GM12892 (cell line): Measurements from ENCODE around the gene DLL3.
"Not testable (repeated sequence)": the region's sequence is repeated elsewhere in the genome, so short reads cannot be mapped to it uniquely, and the experiment has no call there.

Source experiments
- DNase-seq: peaks from one replicate; pipeline ENCODE4 v3.0.0; 2011; ENCODE audit not compliant: insufficient read length
- FAIRE-seq: peaks from 2 replicates; lab custom pipeline; 2011; peaks lifted over from hg19 to GRCh38; lab: Jason Lieb, UNC
- POLR2A ChIP-seq: IDR thresholded peaks from 2 replicates; pipeline ENCODE4 v1.6.1; 2011; ENCODE audit warnings: low read depth, low read length, control low read depth
- POLR2AphosphoS5 ChIP-seq: IDR thresholded peaks from 2 replicates; pipeline ENCODE4 v1.6.1; 2011; ENCODE audit warnings: low read depth, low read length, control low read depth
- TAF1 ChIP-seq: IDR thresholded peaks from 2 replicates; pipeline ENCODE4 v1.6.1; 2011; ENCODE audit warnings: low read depth, mild to moderate bottlenecking, control low read depth, low read length, borderline replicate concordance

DLL3 gene

DNA sequence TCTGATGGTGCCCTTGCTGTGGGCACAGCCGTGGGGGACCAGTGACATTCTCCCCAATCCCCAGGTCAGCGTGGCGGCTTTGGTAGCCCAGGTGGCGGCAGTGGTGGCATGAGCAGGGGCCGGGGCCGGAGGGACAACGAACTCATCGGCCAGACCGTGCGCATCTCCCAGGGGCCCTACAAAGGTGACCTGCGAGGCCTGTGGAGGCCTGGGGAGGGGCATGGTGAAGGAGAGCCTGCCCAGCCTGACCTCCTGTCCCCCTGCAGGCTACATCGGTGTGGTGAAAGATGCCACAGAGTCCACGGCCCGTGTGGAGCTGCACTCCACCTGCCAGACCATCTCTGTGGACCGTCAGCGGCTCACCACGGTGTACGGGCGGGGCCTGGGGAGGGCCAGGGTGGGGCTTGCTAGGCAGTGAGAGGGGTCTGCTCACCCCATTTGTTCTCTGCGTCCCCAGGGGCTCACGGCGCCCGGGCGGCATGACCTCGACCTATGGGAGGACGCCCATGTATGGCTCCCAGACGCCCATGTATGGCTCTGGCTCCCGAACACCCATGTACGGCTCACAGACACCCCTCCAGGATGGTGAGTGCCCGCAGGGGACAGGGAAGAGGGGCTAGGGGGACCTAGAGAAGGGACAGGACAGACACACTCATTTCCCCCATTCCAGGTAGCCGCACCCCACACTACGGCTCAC lies 25.9 kb upstream of the DLL3 start:
- FAIRE-seq (no peak), DNase-seq (no peak)
- TF ChIP-seq POLR2A, result no peak

DNA sequence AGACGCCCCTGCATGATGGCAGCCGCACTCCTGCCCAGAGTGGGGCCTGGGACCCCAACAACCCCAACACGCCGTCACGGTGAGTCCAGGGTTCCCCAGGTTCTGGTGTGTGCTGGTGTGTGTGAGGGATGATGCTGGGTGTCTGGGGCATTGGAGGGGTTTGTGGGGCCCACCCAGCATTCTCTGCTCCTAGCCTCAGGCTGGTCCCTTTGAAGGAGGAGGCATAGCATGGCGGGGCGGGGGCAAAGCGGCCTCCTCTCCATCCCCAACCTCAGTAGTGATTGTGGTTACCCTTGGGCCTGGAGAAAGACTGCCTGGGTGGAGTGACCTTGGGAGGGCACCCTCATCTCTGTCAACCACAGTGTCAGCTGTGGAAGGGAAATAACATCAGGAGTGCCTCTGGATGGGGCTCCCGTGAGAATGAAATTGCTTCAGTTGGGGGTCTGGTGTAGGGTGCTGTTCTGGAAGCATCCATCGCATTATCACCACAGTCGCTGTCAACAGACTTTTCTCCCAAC lies 25.2 kb upstream of the DLL3 start:
- no peak for FAIRE-seq
- no peak for TF ChIP-seq POLR2AphosphoS5
- TF ChIP-seq POLR2A, result no peak
- no peak for TF ChIP-seq TAF1
- DNase-seq, result no peak

DNA sequence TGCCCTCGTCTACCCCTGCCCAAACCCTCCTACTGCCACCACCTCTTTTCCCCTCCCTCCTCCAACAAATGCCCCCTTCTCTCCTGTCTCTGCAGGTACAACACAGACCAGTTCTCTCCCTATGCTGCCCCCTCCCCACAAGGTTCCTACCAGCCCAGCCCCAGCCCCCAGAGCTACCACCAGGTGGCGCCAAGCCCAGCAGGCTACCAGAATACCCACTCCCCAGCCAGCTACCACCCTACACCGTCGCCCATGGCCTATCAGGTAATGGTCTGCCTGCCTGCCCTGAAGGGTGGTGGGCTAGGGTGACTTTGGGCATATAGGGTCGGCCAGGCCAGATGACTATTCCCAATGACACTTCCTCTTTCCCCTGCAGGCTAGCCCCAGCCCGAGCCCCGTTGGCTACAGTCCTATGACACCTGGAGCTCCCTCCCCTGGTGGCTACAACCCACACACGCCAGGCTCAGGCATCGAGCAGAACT lies 24.6 kb upstream of the DLL3 start:
- TF ChIP-seq POLR2A (no peak), TAF1 (no peak), POLR2AphosphoS5 (no peak)
- DNase-seq (peak; percentile 59), FAIRE-seq (peak; percentile 81)

DNA sequence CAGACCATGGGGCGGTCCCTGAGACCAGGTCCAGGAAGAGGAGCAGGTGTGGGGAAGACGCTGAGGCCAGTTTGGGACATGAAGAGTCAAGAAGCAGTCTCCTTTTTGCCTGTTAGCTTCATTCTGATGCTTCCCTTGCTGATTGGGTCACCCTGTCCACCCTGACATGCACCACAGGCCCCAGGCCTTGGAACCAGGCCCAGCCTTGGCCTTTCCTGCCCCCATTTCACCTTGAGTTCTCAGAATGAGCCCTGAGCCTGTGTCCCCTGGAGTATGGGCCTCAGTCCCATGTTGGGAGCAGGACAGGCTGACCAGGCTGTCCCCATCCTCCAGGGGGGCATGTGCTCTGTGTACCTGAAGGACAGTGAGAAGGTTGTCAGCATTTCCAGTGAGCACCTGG lies 23.0 kb upstream of the DLL3 start:
- FAIRE-seq (no peak), DNase-seq (no peak)
- no peak for TF ChIP-seq TAF1
- TF ChIP-seq POLR2A, result no peak
- no peak; the same call in 1 of the 2 replicates for TF ChIP-seq POLR2AphosphoS5

DNA sequence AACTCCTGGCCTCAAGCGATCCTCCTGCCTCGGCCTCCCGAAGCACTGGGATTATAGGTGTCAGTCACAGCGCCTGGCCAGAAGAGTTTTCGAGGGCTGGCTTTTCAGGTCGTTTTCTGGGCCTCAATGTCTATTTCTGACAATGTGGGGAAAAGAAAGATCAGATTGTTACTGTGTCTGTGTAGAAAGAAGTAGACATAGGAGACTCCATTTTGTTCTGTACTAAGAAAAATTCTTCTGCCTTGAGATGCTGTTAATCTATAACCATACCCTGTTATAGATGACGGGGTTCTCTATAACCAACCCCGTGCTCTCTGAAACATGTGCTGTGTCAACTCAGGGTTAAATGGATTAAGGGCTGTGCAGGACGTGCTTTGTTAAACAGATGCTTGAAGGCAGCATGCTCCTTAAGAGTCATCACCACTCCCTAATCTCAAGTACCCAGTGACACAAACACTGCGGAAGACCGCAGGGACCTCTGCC lies 19.4 kb upstream of the DLL3 start:
- not testable (repeated sequence) for DNase-seq, FAIRE-seq

DNA sequence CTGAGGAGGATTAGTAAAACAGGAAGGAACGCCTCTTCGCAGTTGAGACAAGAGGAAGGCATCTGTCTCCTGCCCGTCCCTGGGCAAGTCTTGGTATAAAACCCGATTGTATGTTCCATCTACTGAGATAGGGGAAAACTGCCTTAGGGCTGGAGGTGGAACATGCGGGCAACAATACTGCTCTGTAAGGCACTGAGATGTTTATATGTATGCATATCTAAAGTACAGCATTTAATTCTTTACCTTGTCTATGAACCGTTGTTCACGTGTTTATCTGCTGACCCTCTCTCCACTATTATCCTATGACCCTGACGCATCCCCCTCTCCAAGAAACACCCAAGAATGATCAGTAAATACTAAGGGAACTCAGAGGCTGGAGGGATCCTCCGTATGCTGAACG lies 18.8 kb upstream of the DLL3 start:
- DNase-seq (no peak), FAIRE-seq (peak; percentile 51)
- TF ChIP-seq TAF1, result no peak

DNA sequence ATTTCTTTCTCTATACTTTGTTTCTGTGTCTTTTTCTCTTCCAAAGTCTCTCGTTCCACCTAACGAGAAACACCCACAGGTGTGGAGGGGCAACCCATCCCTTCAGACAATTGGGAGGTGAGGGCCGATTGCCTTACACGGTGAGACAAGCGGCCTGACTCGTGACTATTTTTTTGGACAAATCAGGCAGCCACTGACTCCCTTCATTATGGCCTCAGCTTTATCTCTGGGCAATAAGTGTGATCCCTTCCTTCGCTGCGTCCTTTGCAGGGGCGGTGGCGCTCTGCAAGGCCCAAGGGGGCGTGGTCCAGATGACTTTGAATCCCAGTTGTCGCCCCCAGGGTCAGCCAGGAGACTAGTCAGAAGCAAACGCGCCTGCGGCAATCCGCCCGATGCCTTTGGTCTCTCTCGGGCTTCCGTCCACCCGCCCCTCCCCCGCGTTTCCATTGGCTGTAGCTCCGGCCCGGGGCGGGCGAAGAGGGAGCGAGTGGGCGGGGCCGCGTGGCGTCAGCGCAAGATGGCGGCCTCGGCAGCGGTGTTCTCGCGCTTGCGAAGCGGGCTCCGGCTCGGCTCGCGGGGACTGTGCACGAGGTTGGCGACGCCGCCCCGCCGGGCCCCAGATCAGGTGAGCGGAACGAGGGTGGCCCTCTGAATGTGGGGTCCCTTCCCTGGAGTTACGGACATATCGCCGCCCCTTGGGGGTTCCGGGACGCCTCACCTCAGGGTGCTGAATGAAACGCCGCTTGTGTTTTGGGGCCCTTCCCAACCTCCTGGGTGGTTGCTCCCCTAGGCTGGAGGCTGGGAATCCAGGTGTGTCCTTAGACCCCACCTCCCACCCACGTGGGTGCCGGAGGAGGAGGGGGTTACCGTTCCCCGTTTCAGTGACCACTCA lies 18.2 kb upstream of the DLL3 start, which contains the start of gene TIMM50:
TSS of gene TIMM50 (plus strand) at position 502 of the 892 bp plus-strand sequence. CDS start at position 518, 16 bp downstream.
- peak; percentile 76; the same call in 1 of the 2 replicates for TF ChIP-seq POLR2A
- peak; percentile 89 for TF ChIP-seq TAF1
- peak; percentile 66; the same call in 1 of the 2 replicates for TF ChIP-seq POLR2AphosphoS5
- peak; percentile 98 for FAIRE-seq
- DNase-seq, result peak; percentile 89

DNA sequence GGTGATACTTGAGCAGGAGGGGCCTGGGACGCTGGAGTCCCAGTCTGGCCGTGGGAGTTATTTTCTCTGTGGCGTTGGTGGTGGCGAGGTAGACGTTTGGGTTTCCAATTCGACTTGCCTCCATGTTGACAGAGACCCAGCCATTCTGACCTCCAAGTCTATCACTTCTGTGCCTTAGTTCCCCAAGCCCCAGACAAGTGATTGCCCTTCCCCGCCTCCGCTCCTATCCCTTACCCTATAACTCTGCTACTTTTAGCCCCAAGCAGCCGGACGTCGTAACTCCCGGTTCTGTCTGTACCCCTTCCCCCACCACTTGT lies 17.6 kb upstream of the DLL3 start:
- no peak for DNase-seq
- peak; percentile 38 for FAIRE-seq
- TF ChIP-seq TAF1 (no peak), POLR2A (no peak), POLR2AphosphoS5 (no peak)

DNA sequence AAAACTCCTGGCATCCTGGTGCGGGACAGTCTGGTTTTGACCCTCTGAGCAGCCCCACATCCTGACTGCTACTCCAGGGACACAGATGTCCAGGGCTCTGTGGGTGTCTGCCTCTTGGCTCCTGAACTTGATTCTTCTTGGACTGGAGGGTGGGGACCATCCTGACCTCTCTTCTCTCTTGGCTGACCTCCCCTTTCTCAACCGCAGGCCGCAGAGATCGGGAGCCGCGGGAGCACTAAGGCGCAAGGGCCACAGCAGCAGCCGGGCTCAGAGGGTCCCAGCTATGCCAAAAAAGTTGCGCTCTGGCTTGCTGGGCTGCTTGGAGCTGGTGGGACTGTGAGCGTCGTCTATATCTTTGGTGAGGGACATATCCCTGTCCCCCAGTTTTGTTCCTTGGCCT lies 17.1 kb upstream of the DLL3 start:
- DNase-seq, result no peak
- FAIRE-seq, result no peak
- TF ChIP-seq POLR2A (no peak), TAF1 (no peak)

DNA sequence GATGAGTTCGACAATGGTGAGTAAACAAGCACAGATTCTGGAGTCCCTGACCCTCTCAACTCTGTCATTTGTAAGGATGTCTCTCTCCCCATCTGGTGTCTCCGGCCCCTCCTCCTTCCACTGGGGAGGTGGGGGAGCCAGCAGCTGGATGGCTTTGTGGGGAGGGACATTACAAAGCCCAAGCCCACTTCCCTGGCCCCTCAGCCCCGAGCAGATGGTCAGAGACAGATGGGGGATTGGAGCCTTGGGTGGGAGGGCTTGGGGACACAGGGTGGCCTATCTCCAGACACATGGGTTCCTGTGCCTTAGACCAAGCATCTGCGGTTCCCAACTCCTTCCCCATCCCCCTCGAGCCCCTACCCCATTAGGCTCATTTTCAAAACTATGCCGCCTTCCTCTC lies 15.6 kb upstream of the DLL3 start:
- DNase-seq (no peak), FAIRE-seq (no peak)
- TF ChIP-seq POLR2A (no peak), POLR2AphosphoS5 (no peak), TAF1 (no peak)

DNA sequence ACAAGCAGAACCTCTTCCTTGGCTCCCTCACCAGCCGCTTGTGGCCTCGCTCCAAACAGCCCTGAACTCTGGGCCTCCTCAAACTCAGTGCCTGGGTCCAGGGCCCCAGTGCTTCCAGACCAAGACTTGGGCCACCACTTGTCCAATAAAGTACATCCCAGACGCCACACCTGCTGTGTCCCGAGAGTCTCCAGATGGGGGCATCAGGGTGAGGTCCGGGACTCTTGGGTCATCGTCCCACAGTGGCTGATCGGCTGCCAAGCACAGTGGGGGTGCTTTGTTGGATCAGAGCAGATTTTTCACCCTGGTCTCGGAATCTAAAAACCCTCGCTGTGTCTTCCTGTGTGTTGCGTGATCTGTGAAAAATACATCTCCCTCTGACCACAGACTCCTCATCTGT lies 9.0 kb upstream of the DLL3 start:
- DNase-seq (no peak), FAIRE-seq (no peak)
- TF ChIP-seq TAF1 (no peak), POLR2A (no peak), POLR2AphosphoS5 (no peak)

DNA sequence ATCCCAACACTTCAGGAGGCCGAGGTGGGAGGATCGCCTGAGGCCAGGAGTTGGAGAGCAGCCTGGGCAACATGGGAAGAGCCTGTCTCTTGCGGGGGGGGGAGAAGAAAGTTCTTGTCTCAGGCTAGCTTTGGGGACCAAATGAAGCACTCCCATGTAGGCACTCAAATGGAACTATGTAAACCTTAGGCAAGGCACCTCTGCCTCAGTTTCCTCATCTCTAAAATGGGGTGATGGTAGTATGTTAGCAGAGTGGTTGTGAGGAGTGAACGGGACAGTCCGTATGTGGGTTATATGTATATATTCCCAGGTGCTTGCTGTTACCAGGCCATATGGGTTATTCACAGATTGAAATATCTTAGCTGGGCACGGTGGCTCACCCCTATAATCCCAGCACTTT lies 6.5 kb upstream of the DLL3 start:
- no peak for TF ChIP-seq TAF1
- TF ChIP-seq POLR2AphosphoS5, result peak; percentile 63; the same call in 1 of the 2 replicates
- peak; percentile 46; the same call in 1 of the 2 replicates for TF ChIP-seq POLR2A
- FAIRE-seq (no peak), DNase-seq (no peak)
